NCI-H524 (cell line): ENCODE results near the gene CEP192.
A peak's percentile ranks its signal among the peaks of the same experiment; 100 is the strongest.

Experiments used
- DNase-seq, 2 experiments: peaks; one replicate each; lab custom pipeline; 2025; lab: John Stamatoyannopoulos, UW

CEP192 gene

GRCh38 chr18:13145636-13146190, 154.6 kb downstream of the CEP192 start:
- no peak for DNase-seq

GRCh38 chr18:13147130-13147529, 156.0 kb downstream of the CEP192 start:
- DNase-seq, result no peak

DNA sequence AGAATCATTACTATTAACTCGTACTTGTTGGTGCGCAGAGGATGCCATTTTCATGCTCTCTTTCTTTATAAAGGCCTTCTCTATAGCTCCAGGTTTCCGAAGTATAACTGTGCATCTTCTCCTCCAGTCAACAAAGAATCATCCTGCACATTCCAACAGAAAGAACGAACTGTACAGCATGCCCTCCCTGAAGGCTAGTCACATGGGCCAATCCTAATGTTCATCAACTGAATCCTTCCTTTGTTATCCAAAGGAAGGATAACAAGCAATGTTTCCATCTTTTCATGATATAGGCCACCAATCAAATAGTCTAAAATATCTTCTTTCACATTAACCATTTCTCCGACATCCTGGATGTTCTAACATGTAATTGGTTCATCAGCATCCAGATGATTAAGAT, 160.5 kb downstream of the CEP192 start:
- DNase-seq, result no peak

DNA sequence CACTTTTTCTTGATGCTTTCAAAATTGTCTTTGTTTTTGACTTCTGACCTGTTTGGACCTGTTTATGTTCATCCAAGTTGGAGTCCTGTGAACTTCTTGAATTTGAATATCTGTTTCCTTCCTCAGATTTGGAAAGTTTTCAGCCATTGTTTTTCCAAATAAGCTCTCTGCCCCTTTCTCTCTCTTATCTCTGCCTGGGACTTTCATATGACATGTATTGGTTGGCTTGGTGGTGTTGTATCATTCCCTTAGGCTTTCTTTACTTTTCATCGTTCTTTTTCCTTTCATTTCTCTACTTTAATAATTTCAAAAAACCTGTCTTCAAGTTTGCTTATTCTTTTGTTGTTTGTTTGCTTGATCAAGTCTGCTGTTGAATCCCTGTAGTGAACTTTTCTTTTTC, 167.3 kb downstream of the CEP192 start:
- no peak for DNase-seq

- peak; percentile 34 to 63 for DNase-seq
Measured at GRCh38 chr18:13159579-13159978, 168.4 kb downstream of the CEP192 start.

DNA sequence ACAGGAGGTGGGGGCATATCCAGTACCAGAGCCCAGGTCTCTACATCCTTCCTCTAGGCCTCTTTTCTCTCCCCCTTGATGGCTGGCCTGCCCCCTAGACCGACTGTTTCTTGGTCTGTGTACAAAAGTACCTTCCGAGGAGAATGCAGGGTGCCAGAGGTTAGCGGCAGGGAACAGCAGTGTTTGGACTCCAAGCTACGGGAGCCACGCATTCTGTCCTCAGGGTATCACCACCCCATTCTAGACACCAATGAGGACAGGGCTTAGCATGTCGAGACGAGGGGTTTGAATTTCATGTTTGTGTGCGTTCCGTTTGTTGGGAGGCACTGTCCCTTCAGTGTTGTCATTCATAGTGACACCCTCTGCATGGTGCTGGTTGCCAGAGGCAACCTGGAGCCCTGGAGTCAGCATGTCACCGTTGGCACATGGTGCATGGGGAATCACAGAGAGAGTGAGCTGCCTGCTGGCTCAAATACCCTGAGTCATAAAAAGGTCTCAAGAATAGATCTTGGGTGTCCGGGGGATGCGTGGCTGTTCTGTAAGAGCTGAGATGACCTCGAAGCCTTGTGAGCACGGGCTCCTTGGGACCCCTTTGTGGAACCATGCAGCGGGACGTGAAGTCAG, 170.2 kb downstream of the CEP192 start:
- DNase-seq, result no peak

DNA sequence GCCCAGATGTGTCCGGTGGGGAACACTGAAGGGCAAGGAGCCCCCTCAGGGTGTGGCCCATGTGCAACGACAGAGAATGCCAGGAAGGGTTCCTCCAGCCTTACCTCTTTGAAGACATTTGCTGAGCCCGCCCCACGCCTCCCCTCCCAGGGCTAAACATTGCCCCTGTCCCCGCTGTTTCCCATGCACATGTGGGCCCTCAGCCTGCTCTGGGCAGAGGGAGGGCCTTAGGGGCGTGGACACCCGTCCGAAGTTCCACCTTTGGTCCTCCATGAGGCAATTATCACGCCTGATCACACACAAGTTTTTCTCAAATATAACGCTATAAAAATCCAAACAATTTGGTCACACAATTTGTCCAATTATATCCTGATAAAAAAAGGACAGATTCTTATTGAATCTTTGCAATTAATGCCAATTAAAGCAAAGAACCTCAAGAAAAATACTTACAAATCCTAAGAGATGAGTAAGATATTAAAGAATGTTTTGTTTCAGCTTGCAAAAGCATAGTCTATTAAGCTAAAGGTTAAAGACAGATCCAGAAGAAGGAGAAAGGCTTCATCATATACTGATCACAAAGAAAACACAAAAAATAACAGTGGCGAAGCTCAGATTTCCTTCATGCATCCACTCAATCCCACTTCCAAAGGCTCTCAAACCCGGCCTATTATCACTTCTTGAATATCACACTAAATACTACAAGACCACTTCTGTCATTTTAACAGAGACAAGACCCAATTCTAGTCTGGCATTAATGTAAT, 172.2 kb downstream of the CEP192 start:
- no peak for DNase-seq

DNA sequence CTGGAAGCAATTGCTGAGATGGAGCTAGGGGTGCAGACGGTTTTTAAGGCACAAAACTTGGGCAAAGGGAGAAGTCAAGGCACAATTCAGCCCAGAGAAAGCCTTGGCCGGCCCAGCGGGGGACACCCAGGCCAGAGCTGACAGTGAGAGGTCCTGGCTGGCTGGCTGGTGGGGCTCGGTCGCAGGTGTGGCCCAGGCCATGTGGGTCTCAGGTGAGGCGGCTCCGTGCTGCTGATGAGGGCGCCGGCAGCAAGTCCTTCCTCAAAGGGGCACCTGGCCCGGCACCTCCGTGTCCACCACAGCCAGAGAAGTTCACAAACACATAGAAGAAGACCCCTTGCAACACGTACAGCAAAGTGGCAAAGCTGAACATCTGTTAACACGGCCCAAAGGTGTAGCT, 173.2 kb downstream of the CEP192 start:
- peak in 1 of 2 experiments; percentile 21 for DNase-seq

- DNase-seq, result peak; percentile 97 to 98
Measured at GRCh38 chr18:13165636-13166423, 174.7 kb downstream of the CEP192 start.

DNA sequence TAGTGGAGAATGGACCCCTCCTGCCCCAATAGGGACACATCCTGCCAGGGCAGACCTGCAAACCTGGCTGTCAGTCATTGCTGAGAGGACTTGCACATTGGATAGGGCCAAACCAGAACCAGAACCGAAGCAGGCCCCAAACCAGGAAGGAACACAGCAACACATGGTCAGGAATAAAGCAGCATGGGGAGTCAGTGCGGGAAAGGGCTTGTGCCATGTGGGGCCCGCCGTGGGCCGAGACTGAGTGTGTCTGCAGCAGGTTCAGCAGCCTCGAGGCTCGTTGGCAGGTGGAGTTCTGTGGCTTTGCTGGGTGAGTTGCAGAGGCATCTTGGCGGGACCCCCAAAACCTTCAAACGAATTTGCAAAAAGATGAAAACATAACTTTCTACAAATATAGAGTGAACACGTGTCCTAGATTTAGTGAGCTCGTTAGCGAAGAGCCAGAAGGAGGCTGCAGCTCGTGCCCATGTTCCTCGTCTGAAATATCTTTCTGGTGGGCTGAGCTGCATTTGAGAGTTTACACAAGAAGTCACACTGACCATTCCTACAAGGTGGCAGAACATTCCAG, 182.5 kb downstream of the CEP192 start:
- no peak for DNase-seq
